Stimulated activated CD4-positive, alpha-beta T cell treated with anti-CD3 and anti-CD28 coated beads, Interleukin-4, amount 100 ng/mL, for 4 hours (primary cell): Measurements from ENCODE around the gene PTMA.

ENCODE experiments used
- DNase-seq, 2 experiments: peaks; one replicate each; pipeline ENCODE4 v3.0.0-alpha.2; 2020

The PTMA gene

GRCh38 chr2:231677632-231678104 lies 30.7 kb upstream of the PTMA start:
- DNase-seq = peak; percentile 72 to 78

DNA sequence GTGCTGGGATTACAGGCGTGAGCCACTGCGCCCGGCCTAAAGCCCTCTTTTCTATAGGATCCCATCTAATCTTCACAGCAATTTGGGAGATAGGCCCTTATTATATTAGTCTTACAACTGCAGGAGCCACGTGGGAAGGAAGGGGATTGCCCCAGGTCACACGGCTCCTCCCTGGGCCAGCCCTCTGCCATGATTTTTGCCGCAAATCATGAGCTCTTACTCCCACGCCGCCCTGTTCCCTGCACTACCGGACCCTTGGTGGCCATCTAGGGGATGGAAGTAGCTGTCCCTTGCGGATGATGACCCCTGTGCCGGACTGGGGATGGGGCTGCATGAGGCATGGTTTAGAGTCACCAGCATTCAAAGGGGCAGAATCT lies 28.4 kb upstream of the PTMA start:
- no peak for DNase-seq

DNA sequence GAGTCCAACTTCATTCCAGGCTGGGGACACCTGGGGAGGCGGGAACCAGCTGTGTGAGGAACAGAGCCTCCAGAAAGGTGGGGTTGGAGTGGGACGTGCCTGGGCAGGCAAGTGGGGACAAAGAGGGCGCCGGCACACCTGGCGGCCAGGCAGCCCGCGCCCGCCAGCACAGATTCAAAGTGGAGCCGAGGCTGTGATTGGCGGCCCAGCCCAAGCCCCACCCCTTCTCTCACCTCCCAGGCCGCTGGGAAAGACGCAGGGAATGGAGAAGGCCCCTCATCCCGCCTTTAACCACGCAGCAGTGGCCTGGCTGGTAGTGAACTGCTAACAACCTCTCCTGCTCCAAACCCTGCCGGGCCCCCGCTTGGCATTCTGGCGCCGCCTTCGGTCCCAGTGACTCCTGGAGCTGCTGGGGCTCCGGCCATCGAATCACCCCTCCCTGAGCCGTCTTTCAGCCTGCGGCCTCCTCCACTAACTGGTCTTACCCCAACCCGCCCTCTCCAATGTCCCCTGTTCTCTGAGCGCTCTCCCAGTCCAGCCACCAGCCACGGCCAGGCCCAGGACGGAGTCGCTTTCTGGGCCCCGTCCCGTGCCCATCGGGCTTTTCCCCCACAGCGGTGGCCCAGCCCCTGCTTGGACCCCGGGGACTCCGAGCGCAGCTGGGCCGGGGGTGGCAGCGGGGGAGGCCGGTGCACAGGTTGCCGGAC lies 27.9 kb upstream of the PTMA start:
- DNase-seq = no peak

DNA sequence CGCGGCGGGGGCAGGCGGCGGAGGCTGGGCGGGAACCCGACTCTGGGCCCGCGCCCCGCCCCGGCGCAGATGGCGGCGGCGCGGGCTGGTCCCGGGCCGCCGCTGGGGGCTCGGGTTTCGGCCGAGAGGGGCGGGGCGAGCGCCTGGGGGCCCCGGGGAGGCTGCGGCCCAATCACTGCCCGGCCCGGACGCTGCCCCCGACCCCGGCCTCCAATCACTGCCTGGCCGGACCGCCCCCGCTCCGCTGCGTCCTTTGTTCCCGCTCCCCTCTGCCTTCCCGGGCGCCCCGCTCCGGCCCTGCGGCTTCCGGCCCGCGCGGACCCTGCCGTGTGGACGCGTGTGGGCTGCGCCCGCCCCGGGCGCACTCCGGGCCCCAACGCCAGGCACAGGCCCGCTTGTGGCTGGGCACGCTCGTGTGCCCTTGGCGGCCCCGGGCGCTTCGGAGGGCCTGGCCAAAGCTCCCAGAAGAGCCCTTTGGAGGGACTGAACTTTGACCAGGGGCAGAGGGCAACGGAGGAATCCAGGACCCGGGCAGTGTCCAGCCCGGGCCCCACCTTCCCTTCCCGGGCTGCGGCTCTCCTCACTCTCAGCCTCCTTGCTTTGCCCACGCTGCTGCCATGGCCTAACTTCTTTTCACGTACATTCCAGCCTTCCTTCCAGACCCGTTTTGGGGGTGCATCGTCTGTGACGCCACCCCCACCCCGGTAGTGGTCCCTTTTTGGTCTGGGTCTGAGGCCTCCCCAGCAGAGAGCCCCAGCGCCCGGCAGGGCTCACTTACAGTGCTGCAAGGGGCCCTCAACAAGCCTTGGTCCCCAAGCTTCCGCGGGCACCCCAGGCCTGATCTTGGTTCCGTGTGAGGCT lies 27.1 kb upstream of the PTMA start:
- no peak for DNase-seq

GRCh38 chr2:231682603-231683291 lies 25.6 kb upstream of the PTMA start:
- no peak for DNase-seq

DNA sequence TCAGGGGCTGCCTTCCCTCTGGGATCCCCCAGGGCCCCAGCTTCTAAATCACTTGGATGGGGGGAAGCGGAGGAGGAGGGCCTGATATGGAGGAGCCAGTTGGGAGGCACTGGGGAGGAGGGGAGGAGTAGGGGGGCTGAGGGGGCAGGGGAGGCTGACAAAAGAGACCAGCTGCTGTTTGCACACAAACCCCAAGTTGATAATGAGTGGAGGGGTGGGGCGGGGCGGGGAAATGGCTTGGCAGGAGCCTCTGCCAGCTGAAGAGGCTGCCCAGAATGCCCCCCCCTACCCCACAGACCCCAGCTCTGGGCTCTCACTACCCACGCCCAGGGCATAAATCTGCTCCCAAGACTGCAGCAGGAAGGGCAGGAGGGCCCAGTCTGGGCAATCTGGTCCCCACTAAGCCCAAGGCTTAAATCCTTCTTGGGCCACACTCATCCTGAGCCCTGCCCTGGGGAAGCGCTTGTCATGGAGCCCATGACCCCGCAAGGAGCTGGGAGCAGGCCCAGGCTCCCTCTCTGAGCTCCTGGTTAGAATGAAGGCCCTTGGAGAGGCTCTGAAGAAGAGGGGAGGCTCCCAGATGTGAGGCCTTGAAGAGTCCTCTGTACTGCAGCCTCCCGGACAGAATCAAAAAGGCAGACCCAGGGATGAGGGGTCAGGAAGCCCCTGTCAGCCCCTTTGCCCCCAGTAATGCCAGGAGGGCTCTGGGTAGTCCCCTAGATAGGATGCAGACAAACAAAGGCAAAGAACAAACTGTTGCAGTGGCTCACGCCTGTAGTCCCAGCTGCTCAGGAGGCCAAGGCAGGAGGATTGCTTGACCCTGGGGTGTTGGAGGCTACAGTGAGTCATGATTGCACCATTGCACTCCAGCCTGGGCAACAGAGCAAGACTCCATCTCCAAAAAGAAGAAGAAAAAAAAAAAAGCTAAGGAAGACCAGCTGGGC lies 24.8 kb upstream of the PTMA start:
- no peak for DNase-seq

GRCh38 chr2:231684314-231685223 lies 23.8 kb upstream of the PTMA start:
- no peak for DNase-seq

DNA sequence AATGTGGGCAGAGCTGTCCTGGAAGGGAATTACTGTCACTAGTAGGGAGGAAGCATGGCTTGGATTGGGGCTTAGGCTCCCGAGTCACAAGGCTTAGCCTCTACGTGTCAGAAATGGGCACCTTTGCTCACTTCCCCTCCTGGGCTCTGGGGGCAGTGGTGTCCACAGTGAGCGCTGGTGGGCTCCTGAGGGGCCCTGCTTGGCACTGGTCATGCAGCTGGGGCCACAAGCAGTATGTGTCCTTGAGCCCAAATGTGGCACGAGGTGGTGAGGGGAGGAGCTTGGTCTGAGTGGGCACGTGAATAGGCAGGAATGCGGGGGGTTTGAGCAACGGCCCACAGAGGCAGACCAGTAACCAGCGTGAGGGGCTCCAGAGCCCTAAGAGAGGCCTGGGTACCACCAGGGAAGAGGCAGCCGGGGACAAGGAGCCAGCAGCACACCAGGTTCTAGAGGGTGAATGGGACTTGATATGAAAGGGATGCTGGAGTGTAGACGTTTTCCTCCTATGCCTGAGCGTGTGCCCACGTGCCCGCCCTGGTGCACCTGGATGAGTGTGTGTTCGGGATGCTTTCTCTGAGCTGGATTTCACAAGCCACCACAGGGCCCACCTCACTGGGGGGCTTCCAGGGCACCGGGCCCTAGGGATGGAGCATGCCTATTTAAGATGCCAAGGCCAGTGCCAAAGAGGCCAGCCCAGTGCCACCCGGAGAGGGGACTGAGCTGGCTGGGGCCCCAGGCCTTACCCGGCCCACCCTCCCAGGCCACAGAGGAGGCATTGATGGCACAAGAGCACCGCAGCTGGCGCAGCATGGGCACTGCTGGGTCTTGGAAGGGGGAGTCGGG lies 22.8 kb upstream of the PTMA start:
- no peak for DNase-seq

- no peak for DNase-seq
These were observed 21.9 kb upstream of the PTMA start for GRCh38 chr2:231686192-231687100.

GRCh38 chr2:231687133-231687852 lies 21.0 kb upstream of the PTMA start:
- DNase-seq = peak; percentile 67 to 71

GRCh38 chr2:231687961-231688360 lies 20.4 kb upstream of the PTMA start:
- DNase-seq = no peak

GRCh38 chr2:231688719-231689118 lies 19.6 kb upstream of the PTMA start:
- no peak for DNase-seq

DNA sequence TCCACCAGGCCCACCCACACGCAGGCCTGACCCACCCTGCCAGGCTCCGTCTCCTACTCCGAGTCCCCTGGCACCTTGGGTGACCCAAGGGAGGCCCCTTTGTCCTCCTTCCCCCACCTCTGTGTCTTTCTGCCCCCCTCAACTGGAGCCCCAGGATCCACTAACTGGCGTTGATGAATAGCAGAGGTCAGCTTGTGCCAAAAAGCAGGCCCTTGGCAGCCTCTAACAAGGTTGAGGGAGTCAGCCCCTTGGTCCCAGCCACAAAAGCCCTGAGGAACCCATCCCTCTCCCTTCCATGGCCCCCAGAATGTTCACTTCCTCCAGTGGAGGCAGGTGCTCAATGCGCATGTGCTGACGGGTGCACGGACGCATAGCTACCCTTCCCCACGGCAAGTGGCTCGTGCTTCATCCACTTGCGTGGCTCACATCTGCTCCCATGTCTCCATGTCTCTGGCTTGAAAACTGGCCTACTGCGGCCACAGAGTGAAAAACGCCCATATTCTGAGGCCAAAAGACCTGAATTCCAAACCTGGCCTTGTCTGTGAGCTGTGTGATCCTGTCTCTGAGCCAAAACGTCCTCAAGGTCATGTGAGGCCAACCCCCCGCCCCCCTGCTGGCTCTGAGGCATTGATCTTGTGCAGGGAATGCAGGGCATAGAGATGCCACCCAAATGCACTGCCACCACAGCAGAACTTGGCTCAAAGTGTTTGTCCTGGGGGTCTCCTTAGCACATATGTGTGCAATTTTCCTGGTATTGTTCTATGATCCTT lies 19.0 kb upstream of the PTMA start:
- no peak for DNase-seq

- DNase-seq = no peak
These were observed 17.0 kb upstream of the PTMA start for GRCh38 chr2:231691251-231691772.

- no peak for DNase-seq
These were observed 15.5 kb upstream of the PTMA start for GRCh38 chr2:231692847-231693246.

- no peak for DNase-seq
These were observed 14.4 kb upstream of the PTMA start for GRCh38 chr2:231693956-231694355.

DNA sequence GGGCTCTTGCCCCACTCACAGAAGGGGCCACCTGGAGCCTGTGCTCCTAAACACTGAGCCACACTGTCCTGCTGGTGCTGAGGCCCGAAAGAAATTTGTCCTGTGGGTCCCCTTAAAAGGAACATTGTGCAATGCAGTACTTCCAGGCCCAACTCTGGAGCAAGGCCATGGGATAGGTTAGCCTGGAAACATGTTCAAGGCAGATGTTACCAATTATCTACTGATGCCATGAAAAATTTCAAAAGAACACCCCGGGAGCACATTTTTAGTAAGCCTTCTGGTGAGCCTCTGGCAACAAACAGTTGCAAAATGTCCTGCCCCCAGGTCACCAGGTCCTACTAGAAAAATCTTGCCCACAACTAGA lies 12.3 kb upstream of the PTMA start:
- no peak for DNase-seq

DNA sequence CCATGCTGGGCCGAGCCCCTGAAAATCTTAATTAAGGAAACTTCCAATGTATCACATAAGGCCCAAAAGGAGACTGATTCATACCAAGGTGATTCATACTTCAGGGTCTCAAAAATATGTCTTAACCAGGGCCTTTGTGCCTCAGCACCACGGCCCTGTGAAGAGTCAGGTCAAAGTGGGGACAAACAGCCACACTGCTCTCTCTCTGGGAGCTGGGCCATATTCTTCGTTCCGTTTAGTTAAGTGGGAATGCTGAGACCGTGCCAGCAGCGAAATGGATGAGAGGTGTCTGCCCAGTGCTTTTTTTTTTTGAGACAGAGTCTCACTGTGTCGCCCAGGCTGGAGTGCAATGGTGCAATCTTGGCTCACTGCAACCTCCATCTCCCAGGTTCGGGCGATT lies 9.3 kb upstream of the PTMA start:
- no peak for DNase-seq
